GM21367 (cell line): Measurements from ENCODE around the gene TSPAN12.
"Not testable (repeated sequence)": the region's sequence is repeated elsewhere in the genome, so short reads cannot be mapped to it uniquely, and the experiment has no call there.

Experiments used
- ATAC-seq: cut with Tn5 transposase; IDR thresholded peaks from one replicate; pipeline ENCODE4 v1.9.1; 2021; ENCODE audit not compliant: unreplicated experiment

Gene TSPAN12, protein sequence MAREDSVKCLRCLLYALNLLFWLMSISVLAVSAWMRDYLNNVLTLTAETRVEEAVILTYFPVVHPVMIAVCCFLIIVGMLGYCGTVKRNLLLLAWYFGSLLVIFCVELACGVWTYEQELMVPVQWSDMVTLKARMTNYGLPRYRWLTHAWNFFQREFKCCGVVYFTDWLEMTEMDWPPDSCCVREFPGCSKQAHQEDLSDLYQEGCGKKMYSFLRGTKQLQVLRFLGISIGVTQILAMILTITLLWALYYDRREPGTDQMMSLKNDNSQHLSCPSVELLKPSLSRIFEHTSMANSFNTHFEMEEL

DNA sequence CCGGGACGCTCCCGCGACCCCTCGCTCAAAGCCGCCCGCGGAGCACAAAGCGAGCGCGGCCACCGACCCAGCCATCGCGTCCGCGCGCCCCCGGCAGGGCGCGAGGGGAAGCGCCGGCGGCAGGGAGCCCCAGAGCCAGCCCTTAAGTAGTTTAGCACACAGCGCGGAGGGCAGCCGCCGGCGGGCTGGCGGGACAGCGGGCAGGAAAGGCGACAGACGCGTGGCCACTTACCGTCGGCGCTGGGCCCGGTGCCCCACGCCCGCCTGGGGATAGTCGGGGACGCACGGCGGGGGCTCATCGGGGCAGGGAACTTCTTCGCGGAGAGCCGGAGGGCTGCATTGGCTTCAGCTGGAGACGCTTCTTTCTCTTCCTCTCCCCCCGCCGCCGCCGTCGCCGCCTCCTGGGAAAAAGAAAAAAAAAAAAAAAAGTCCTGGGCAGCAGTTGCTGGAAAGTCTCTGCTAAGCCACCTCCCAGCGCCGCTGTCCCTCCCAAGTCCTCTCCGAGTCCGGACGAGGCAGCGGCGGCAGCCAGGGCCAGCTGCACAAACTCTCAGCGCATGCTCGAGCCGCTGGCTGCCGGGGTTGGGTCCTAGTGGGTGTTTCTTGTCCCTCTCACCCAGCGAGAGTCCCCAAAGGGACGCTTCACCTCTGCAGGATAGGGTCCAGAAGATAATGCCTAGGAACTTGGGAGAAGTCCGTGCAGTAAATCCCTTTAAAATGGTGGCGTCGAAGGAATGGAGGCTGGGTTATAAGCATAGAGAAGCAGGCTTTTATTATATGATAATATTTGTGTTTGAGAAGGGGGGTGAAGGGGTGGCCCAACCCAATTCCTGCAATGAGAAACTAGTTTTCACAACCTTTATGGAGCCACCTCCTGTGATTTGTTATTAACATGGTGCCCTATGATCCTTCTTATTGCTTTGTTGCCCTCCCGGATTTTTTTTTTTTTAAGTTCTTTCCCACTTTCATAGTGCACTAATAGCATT lies at the start of gene TSPAN12:
TSPAN12 (minus strand) TSS at position 557 of the 986 bp plus-strand sequence. CDS start 1,381 bp downstream, outside the sequence.
- ATAC-seq: peak; percentile 93

DNA sequence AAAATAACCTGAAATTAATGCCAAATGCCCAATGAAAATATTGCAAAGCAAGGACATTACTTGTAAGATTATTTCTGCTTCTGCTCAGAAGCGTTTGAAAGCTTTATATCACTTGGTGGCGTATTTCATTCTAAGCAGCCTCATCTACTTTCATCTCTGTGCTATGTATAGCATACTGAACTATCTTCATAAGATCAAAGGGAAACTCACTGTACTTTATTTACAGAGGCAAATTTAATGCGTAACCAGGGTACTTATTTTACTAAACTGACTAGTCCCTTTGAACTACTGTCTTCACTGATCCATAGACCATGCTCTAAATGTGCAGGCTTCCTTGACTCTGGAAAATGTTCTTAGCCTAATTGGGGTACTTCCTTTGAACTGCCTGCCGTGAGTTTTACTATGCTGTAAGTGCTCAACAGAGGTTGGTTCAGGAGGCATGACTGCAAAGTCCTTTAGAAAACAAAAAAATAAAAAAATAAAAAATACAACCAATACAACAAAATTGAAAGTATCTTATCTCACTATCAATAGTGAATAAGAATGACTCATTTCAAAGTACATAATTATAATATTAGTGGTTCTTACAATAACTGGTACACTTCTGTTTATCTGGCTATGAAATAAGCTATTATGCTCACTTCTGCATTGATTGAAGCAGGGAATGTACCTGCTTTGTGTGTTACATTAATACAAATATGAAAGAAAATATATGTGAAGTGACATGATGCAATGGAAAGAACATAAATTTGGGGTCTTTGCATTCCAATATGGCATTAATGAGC lies 41.0 kb upstream of the TSPAN12 start:
- ATAC-seq: no peak

DNA sequence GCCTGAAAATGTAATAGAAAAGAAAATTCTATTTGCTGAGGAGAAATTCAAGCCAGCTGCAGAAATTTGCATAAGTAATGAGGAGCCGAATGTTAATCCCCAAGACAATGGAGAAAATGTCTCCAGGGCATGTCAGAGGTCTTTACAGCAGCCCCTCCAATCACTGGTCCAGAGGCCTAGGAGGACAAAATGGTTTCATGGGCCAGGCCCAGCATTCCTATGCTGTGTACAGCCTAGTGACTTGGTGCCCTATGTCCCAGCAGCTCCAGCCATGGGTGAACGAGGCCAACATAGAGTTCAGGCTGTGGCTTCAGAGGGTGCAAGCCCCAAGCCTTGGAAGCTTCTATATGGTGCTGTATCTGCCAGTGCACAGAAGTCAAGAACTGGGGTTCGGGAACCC lies 37.3 kb upstream of the TSPAN12 start:
- ATAC-seq: not testable (repeated sequence)

DNA sequence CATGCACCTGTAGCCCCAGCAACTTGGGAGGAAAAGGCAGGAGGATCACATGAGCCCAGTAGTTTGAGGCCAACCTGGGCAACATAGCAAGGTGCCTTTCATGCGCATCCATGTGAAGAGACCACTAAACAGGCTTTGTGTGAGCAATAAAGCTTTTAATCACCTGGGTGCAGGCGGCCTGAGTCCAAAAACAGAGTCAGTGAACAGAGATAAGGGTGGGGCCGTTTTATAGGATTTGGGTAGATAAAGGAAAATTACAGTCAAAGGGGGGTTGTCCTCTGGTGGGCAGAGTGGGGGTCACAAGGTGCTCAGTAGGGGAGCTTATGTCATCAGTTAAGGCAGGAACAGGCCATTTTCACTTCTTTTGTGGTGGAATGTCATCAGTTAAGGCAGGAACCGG lies 27.7 kb upstream of the TSPAN12 start:
- not testable (repeated sequence) for ATAC-seq

DNA sequence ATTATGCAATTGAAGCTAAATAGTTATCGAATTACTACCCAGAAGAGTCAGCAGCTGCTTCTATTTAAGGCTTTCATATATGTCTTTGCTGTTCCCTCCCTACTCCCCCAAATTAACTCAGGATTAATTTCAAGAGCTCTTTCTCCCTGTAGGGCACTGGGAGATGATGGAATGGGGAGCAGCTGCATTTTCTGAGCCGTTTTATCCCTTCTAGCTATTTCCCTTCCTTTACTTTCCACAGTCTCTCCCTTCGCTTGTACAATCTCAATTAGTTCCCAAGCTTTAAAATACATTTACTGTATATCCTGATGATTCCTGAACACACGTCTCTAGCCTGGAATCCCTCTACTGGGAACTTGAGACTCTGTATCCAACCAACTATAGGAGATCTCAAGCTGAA lies 19.8 kb upstream of the TSPAN12 start:
- no peak for ATAC-seq

DNA sequence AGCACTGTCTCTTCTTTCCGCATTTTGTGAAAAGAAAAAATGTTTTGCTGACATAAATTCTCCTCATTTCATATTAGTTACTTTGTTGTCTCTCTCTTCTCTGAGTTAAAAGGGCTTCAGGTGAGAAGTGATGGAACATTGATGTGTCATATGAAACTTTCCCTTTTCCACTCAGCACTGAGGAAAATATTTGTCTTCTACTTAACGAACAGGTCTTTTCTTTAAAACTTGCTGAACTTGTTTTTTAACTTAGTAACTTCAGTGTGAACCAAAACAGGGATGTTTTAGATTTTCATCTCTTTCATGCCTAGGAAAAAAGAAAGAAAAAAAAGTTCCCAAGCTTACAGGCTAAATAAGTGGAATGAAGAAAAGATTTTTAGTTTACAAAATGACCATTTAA lies 19.0 kb upstream of the TSPAN12 start:
- no peak for ATAC-seq

DNA sequence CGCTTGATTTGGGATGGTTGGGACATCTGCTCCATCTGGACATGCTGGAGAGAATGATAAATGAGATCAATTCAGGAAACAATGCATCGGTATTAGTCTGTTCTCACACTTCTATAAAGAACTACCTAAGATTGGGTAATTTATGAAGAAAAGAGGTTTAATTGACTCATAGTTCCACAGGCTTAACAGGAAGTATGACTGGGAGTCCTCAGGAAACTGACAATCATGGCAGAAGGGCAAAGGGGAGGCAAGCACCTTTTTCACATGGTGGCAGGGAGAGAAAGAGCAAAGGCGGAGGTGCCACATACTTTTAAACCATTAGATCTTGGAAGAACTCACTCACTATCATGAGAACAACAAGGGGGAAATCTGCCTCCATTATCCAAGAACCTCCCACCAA lies 16.8 kb upstream of the TSPAN12 start:
- ATAC-seq: no peak

DNA sequence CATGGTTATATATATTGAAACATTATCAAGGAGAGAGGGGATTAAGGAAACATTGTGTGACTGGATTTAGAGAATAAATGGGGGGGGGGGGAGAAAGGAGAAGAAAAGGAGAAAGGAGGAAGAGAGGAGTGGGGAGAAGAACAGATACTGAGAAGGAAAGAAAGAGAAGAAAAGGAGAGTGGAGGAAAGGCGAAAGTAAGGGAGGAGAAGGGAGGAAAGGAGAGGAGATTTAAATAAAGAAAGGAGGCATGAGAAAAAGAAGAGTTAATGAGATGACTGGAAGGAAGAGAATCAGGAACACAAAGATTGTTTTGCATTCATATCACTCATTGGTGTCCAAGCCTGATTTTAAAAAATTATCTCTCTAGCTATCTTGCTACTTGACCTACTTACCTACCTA lies 16.1 kb upstream of the TSPAN12 start:
- no peak for ATAC-seq

DNA sequence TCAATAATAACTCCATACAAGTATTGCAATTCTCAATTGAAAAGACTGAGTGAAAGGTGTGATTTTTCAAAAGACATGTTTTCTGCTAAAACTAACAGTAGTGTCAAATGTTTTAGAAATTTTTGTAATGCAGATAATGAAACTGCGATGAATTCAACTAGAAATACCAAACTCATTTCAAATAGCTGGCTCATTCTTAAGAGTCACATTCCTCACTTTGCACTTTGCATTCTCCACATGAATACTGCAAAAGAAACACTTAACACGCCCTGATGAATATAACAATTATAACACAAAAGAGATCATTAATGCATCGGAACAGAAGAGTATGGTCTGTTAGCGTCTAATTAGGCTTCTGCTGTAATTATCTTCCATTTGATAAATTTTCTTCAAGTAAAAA lies 15.5 kb upstream of the TSPAN12 start:
- ATAC-seq: no peak

DNA sequence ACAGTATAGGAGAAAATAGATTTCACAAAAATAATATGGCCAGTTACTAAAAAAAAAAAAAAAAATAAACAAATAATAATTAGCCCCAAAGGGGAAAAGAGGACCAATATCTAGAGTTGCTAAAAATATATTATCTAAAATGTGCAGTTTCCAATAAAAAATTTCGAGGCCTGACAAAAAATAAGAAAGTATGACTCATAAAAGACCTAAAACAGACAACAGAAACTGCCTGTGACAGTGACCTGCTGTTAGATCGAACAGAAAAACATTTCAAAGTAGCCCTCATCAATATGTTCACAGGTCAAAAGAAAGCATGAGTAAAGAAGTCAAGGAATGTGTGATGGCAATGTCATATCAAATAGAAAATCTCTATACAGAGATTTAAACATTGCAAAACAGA lies 11.8 kb upstream of the TSPAN12 start:
- ATAC-seq: peak; percentile 39

DNA sequence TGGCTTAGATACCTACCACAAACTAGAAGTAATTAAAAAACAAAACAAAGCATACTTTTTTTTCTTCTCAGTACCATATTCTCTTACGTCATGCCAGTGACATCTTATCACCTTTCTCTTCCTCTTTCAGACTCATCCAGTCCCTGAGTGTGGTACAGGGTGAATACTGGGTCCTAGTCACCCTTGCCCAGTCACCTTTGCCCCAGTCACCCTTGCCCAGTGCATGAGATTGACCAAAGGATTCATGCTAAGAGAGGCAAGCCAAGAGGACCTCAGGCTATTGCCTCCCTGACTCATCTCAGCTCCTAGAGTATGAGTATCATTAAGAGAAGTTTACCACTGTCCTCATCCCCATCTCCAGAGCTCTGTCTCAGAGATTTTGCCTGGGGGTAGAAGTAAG lies 10.0 kb upstream of the TSPAN12 start:
- ATAC-seq: peak; percentile 54

DNA sequence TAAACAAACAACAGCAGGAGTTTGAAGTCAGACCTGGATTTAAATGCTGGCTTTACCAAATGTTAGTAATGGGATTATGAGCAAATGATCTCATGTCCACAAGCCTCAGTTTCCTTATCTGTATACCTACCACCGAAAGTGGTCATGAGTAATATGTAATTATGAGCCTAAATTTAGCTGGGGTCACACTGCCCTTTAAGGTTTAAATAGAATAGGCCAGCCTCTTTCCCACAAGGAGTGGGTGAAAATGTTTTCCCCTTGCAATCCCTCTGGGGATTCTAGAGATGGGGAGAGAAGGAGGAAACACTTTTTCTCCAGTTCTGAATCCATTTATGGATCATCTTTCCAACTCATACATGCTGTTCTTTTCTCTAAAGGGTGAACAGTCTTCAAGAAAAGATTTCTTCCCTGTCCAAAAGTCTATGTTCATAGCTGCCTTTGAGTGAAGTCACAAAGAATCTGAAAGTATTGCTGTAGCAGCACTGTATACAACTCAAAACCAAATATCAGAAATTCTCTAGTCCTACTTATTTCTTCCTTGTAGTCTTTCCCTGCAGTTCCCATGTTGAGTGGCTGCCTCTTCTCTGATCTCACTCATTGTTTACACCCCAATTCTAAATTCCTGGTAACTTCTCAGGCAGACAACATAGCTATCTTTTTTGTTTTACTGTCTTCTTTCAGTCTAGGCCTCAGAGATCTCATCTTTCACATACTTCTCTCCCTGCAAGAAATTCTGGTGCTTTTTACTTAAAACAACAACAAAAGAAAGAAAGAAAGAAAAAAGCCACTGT lies 7.4 kb upstream of the TSPAN12 start:
- no peak for ATAC-seq

DNA sequence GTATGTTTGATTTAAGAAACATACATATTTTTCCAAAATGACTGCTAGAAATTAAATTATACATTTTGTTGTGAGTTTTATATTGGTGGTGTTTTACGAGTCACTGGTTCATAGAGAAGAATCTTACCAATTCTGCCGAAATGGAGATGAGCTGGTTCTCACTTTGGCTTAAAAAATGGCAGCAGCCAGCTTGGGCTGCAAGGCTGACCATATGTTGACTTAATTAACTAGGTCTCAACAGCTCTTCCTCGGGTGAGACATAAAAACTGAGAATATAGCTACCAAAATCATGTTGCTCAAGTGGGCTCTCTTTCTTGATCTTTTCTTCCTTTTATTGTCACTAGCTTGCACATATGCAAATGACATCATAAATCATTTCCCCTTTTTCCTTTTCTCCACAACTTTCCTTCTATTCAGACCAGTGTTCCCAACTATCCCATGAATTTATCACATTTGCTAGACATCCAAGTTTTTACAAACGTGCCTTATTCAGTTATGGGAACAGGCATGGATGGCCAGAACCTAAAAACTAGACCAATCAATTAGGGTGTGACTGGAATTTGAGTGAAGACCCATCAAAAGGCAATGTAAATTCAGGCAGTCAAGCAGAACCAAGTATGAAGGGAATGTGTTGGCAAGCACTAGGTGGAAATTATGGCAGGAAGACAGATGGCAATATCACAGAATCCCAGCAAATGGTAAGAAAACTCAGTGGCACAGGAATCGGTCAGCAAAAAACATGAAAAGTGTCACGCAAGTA lies 6.4 kb upstream of the TSPAN12 start:
- ATAC-seq: no peak

DNA sequence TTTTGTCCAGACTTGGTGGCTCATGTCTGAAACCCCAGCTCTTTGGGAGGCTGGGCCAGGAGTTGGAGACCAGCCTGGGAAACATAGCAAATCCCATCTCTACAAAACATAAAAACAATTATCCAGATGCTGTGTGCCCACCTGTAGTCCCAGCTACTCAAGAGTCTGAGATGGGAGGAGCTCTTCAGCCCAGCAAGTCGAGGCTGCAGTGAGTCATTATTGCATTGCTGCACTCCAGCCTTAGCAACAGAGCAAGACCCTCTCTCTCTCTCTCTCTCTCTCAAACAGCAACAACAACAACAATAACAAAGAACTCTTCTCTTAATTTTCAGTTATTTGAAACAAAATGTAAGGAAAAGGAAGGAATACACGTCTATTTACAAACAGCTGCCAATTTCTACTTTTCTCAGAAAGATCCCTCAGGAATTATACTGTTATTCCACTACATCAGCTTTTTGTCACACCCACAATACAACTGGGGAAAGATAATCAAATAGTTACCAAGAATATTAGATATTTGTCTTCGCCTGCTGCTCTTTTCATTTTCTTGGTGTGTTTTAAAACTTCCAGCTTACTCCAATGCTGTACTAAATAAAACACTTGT lies 5.1 kb upstream of the TSPAN12 start:
- no peak for ATAC-seq

DNA sequence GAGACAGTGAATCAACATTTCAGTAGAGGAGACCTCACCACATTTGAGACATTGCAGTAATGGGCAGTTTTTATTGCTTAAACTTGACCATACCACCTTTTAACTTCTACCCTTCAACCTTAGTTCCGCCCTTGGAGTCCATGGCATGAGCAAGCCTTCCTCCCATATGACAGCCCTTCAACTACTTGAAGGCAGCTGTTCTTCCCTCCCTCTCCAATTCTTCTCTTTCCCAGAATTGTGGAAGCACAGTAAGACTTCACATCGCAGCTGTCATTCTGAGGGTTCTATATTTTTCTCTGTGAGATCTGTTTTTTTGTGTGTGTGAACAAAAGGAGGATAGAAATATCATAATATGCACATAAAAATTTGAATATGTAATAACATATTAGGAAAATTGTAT lies 2.2 kb upstream of the TSPAN12 start:
- no peak for ATAC-seq

DNA sequence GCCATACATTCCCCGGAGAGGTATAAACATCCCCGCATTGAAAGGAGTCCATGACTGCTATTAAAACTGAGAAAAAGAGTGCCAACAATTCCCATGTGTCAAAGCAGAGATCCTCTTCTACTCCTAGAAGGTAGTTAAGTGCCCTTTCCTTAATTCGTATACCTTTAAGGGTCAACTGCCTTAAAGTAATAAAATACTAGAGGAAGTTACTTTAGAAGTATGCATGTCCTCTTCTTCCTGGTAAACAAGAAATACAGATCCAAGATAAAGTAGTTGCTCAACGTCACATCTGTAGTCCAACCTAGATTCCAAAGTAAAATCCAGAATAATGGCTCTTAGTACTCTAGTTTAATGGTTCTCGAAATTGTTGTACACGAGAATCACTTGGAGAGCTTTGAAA lies 1.5 kb upstream of the TSPAN12 start:
- ATAC-seq: no peak

DNA sequence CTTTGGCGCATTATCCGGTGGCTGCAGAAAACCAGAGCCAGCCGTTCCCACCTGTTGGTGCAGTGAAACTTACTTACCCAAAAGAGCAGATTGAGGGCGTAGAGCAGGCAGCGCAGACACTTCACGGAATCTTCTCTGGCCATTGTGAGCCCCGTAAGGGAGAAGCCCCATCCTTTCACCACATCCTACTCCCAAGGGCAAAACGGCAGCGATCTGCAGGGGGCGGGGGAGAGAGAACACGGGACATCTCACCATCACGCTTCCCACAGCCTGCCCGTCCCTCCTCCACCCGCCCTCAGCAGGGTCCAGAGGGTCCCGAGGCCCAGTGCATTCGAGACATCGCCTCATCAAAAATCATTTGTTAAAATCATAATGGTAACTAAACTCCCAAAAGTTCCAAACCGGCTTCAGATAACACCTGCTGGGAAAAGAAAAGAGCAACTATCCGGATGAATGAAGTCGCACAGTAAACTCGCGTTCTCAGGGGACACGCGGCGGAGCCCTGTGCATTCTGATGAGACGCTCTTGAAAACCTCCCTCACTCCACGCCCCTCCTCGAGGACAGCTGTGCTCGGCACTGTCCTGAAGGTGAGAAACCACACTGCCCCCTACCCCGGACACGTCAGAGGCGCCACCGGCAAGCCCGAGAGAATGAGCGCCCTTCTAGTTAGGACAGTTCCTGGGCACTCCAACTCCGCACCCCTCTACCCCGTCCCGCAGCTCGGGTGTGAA lies 1.2 kb downstream of the TSPAN12 start:
- peak; percentile 45 for ATAC-seq

DNA sequence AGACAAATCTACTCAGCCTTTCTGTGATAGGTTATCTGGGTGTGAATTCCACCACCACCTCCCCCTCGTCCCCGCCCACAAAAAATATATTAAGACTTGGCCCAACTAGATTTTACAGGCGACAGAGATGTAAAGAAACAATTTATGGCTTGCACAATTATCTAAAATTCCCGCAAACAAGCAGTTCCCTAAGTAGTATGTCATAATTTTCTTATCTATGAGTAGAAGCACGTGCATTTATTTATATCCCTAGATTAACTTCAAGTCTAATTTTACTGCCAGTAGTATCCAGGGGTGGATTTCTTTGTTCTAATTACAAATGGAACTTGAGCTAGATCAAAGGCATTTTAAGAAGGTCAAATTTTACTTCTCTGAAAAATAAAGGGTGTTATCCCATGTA lies 1.7 kb downstream of the TSPAN12 start:
- ATAC-seq: no peak

DNA sequence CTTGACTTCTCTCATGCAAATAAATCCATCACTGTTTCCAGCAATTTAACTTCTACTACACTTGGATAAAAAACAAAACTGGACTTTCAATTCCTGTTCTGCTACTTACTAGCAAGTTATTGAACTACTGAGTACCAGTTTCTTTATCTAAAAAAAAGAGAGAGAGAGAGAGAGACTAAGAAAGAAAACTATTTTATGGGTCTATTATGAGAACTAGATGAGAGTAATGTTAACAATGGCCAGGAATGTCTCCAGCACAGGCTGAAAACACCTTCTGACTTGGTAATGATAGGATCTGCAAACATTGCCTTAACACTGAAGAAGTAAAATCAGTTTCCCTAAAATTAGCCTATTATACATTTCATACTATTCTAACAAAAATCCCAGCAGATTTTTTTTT lies 5.2 kb downstream of the TSPAN12 start:
- ATAC-seq: no peak
